Vagina (tissue), 2 donors: ENCODE data around the gene DDX52.

Experiments used
- CTCF ChIP-seq, 3 experiments: fragments of 450-650 bp in 2 of 3; fragments of 200-600 bp in 1 of 3; sonication (generic) in 1 of 3; IDR thresholded peaks; one replicate each; pipeline ENCODE4 v1.5.1; 2017 to 2019; ENCODE audit warnings: antibody characterized with exemption in 3 of 3, mild to moderate bottlenecking in 2 of 3, moderate library complexity in 2 of 3
- POLR2A ChIP-seq, 2 donors: fragments of 450-650 bp; IDR thresholded peaks; one replicate each; pipeline ENCODE4 v1.6.1; 2017; ENCODE audit warnings: antibody characterized with exemption in 2 of 2, mild to moderate bottlenecking in 2 of 2, moderate library complexity in 2 of 2
- POLR2AphosphoS5 ChIP-seq, 2 donors: sonication (generic); formaldehyde crosslinking; IDR thresholded peaks; one replicate each; pipeline ENCODE4 v1.9.0; 2017; ENCODE audit warnings: antibody characterized with exemption in 2 of 2, mild to moderate bottlenecking in 2 of 2, low read depth in 1 of 2; ENCODE audit not compliant: insufficient read depth in 1 of 2

GRCh38 chr17:37661400-37662014 lies 18.3 kb upstream of the DDX52 start:
- TF ChIP-seq CTCF (IDR thresholded peaks at IDR 0.05) = no peak
- TF ChIP-seq POLR2AphosphoS5 (IDR thresholded peaks at IDR 0.05; ENCODE audit: insufficient read depth in 1 of 2, low read depth in 1 of 2) = no peak
- no peak for TF ChIP-seq POLR2A (IDR thresholded peaks at IDR 0.05)
